Activated CD4-positive, alpha-beta T cell treated with anti-CD3 and anti-CD28 coated beads, Interleukin-2, amount 10 ng/mL, durations not matched to agents 7 days and 5 days (primary cell): ENCODE measurements around the gene TBC1D22A. TPM values are rescaled to one million over a fixed set of nuclear protein-coding genes. Genes with fewer than 3 reads are reported as not detected.

Source experiments
- CTCF ChIA-PET: fragments of 350-600 bp; sonication (Branson Sonifier 250); formaldehyde crosslinking; loops from one replicate; lab custom pipeline; 2021; ENCODE audit warnings: antibody characterized with exemption; lab: Charles Lee
- POLR2A ChIA-PET: fragments of 350-600 bp; sonication (Branson Sonifier 250); formaldehyde crosslinking; loops from one replicate; lab custom pipeline; 2021; ENCODE audit warnings: antibody characterized with exemption; lab: Charles Lee
- DNase-seq: peaks from one replicate; pipeline ENCODE4 v3.0.0-alpha.2; 2020
- H3K27ac Mint-ChIP-seq: one replicate; pipeline ENCODE4 v1.8.0; 2021; ENCODE audit warnings: mild to moderate bottlenecking, moderate library complexity, mixed read lengths
- H3K27me3 Mint-ChIP-seq: one replicate; pipeline ENCODE4 v1.8.0; 2021; ENCODE audit warnings: mixed read lengths
- H3K36me3 Mint-ChIP-seq: one replicate; pipeline ENCODE4 v1.8.0; 2021; ENCODE audit warnings: low read depth, mixed read lengths
- H3K4me1 Mint-ChIP-seq: one replicate; pipeline ENCODE4 v1.8.0; 2021; ENCODE audit warnings: mixed read lengths
- H3K4me3 Mint-ChIP-seq: one replicate; pipeline ENCODE4 v1.8.0; 2021; ENCODE audit warnings: mild to moderate bottlenecking, moderate library complexity, mixed read lengths
- H3K9me3 Mint-ChIP-seq: one replicate; pipeline ENCODE4 v1.8.0; 2021; ENCODE audit warnings: mixed read lengths
- total RNA-seq, 2 experiments: library from RNA; stranded (reverse); gene quantifications; one replicate each; pipeline ENCODE4 v1.2.3, GENCODE V29; 2021

TBC1D22A gene
- total RNA-seq, 2 experiments from 2014 or later, result 34.1 to 39.2 TPM

- Mint-ChIP-seq H3K36me3 (no peaks in the 10 kb centered on the region), H3K27ac (no peak overlapping the region), H3K4me1 (no peaks in the 10 kb centered on the region), H3K4me3 (no peak overlapping the region), H3K27me3 (no peaks in the 10 kb centered on the region), H3K9me3 (no peaks in the 10 kb centered on the region)
- DNase-seq, result no peak
- POLR2A ChIA-PET, result no interaction called here
- CTCF ChIA-PET, result no interaction called here
Observed at GRCh38 chr22:47122441-47123000, 360.1 kb downstream of the TBC1D22A start.

DNA sequence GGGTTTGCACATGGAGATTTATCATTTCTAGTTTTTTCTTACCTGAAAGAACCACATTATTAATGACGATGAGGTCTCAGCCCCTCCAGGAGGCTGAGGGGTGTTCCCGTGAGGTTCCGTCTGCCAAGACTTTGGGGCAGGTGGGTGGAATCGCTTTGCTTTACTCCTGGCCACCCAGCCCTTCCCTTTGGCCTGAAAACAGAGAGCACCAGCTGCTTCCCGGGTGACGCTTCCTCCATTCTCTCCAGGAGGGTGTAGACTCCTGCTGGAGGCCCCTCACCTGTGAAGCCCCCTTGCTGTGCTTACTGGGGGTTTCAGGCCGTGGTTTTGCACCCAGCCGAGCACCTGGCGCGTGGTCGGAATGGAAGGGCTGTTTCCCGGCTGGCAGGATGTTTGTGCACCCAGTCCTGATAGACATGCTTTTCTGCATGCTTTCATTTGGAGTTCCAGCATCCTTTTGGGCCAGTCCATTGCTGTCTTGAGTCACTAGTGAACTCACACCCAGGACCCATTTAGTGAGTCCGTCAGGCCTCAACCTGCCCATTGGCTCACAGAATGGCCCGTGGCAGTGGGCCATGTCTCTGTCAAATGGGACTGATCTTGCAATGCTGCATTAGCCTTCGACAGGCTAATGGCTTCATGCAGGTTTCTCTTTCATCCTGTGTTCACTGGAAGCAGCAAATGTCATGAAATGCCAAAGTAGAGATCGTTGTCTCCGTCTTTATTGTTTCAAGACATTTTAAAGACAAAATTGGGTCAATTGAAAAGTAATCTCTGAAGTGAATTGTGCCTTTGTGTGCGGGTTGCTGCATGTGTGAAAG is 360.8 kb downstream of the TBC1D22A start:
- CTCF ChIA-PET, result no interaction called here
- Mint-ChIP-seq H3K4me1 (no peaks in the 10 kb centered on the region), H3K36me3 (no peaks in the 10 kb centered on the region), H3K4me3 (no peak overlapping the region), H3K27me3 (no peaks in the 10 kb centered on the region), H3K27ac (no peak overlapping the region), H3K9me3 (no peaks in the 10 kb centered on the region)
- POLR2A ChIA-PET, result no interaction called here
- no peak for DNase-seq

DNA sequence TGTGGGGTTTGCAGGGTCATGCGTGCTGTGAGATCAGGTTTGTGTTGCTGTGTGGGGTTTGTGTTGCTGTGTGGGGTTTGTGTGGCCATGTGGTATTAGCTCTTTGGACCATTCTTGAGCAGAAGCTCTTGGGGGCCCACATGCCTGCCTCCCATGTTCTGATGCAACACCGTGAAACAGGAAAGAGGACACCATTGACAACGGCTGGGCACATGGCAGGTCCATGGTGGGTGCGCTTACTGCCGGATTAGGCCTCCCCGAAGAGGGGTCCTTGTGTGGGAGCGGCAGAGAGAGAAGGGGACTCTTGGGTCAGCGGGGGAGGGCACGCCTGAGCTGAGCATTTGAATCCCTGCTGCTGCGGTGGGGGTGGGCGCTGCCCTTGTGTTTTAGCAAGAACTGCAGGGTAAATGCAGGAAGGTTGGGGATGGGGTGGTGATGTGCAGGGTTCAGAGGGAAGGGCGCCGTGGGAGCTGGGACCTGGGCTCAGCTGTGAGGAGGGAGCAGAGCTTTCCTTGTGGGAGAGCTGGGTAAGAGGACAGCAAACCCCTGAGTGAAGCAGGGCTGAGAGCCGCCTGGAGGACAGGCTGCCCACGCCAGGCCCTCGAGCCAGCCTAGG is 361.5 kb downstream of the TBC1D22A start:
- CTCF ChIA-PET, result no interaction called here
- no peaks in the 10 kb centered on the region for H3K9me3 Mint-ChIP-seq

DNA sequence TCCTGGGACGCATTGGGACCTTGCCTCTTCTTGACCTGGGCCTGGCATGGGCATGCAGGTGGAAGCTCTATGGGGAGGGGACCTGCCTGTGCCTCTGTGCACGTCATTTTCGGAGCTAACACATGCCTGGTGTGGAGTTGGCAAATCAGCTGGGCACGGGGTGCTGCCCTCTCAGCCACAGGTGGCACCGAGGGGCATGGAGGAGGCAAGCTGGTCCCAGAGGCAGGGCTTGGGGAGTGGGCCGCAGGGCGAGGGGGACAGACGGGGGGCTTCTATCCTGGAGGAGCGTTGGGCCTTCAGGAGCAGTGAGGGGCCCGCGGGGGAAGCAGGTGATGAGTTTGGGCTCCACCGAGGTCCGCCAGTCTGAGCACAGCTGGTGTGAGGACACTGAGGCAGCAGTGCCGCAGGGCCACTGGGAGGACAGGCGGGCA is 362.0 kb downstream of the TBC1D22A start:
- H3K9me3 Mint-ChIP-seq, result no peaks in the 10 kb centered on the region
- ChIA-PET CTCF (no interaction called here), POLR2A (no interaction called here)
- H3K4me1 Mint-ChIP-seq, result peaks cover 5% of the 10 kb centered on the region
- no peak overlapping the region for H3K27ac Mint-ChIP-seq
- H3K36me3 Mint-ChIP-seq, result peaks cover 4% of the 10 kb centered on the region
- no peaks in the 10 kb centered on the region for H3K27me3 Mint-ChIP-seq
- no peak for DNase-seq
- no peak overlapping the region for H3K4me3 Mint-ChIP-seq

More for the DNA sequence above, 361.5 kb downstream of the TBC1D22A start:
- DNase-seq, result no peak
- peaks cover 4% of the 10 kb centered on the region for H3K4me1 Mint-ChIP-seq
- peaks cover 4% of the 10 kb centered on the region for H3K36me3 Mint-ChIP-seq
- H3K27ac Mint-ChIP-seq, result no peak overlapping the region
- POLR2A ChIA-PET, result no interaction called here
- H3K4me3 Mint-ChIP-seq, result no peak overlapping the region
- H3K27me3 Mint-ChIP-seq, result no peaks in the 10 kb centered on the region

- Mint-ChIP-seq H3K27me3 (no peaks in the 10 kb centered on the region), H3K9me3 (no peaks in the 10 kb centered on the region), H3K4me1 (peaks cover 7% of the 10 kb centered on the region), H3K36me3 (peaks cover 4% of the 10 kb centered on the region), H3K27ac (no peak overlapping the region), H3K4me3 (no peak overlapping the region)
- ChIA-PET CTCF (interaction anchor here (1.1 kb wide), 1 partner anchor 20 kb away, joined by 3 read pairs; no protein-coding TSS in a partner anchor), POLR2A (no interaction called here)
- DNase-seq, result no peak
Observed at GRCh38 chr22:47124961-47125360, 362.5 kb downstream of the TBC1D22A start.

DNA sequence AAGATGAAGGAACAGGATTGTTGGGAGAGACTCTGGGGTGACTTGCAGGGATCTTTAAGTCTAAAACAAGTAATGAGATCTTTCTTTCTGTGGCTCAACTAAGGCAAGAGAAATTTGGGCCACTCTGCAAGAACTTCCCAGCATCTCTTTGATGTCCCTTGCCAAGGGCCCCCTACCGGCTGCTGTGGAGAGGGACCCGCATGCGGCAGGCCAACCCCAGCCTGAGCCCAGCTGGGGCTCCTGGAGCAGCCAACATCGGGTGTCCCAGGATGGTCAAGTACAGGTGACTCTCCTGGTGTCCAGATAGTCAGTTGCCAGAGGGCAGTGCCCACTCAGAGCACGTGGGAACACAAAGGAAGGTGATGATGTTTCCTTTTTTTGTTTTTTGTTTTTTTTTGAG is 363.2 kb downstream of the TBC1D22A start:
- Mint-ChIP-seq H3K9me3 (no peaks in the 10 kb centered on the region), H3K27ac (no peak overlapping the region), H3K36me3 (peaks cover 4% of the 10 kb centered on the region), H3K4me1 (peaks cover 10% of the 10 kb centered on the region), H3K27me3 (no peaks in the 10 kb centered on the region), H3K4me3 (no peak overlapping the region)
- DNase-seq, result no peak
- POLR2A ChIA-PET, result no interaction called here
- CTCF ChIA-PET, result interaction anchor here (1.1 kb wide), 1 partner anchor 21 kb away, joined by 3 read pairs; no protein-coding TSS in a partner anchor

- no peaks in the 10 kb centered on the region for H3K9me3 Mint-ChIP-seq
- H3K27me3 Mint-ChIP-seq, result no peaks in the 10 kb centered on the region
- H3K27ac Mint-ChIP-seq, result peak overlapping the region; percentile 31
- ChIA-PET POLR2A (no interaction called here), CTCF (no interaction called here)
- no peak for DNase-seq
- H3K4me1 Mint-ChIP-seq, result peaks cover 10% of the 10 kb centered on the region
- no peak overlapping the region for H3K4me3 Mint-ChIP-seq
- H3K36me3 Mint-ChIP-seq, result peaks cover 4% of the 10 kb centered on the region
Observed at GRCh38 chr22:47126344-47126811, 363.9 kb downstream of the TBC1D22A start.

DNA sequence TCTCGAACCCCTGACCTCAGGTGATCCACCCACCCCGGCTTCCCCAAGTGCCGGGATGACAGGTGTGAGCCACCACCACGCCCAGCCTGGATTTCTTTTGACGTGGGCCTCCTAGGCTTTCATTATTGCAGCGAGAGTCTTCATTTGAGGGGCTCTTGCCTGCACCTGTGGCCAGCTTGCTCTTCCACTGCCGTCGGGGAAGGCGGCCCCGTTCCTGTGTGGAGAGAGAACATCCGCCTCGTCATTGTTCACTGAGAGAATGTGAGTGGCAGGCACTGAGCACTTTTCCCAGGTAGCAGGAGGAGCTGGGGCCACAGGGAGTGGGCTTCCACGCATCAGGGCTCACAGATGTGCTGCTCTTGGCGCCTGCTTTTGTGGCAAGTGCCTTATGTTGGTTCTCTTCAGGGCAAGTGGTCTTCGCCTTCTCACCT is 365.0 kb downstream of the TBC1D22A start:
- CTCF ChIA-PET, result no interaction called here
- POLR2A ChIA-PET, result no interaction called here
- Mint-ChIP-seq H3K4me3 (no peak overlapping the region), H3K4me1 (peaks cover 10% of the 10 kb centered on the region), H3K9me3 (no peaks in the 10 kb centered on the region), H3K27ac (no peak overlapping the region), H3K36me3 (peaks cover 4% of the 10 kb centered on the region), H3K27me3 (no peaks in the 10 kb centered on the region)
- no peak for DNase-seq

GRCh38 chr22:47128216-47128615 is 365.8 kb downstream of the TBC1D22A start:
- DNase-seq, result no peak
- H3K27ac Mint-ChIP-seq, result peak overlapping the region; percentile 46
- POLR2A ChIA-PET, result no interaction called here
- peaks cover 4% of the 10 kb centered on the region for H3K36me3 Mint-ChIP-seq
- H3K27me3 Mint-ChIP-seq, result no peaks in the 10 kb centered on the region
- H3K4me3 Mint-ChIP-seq, result no peak overlapping the region
- CTCF ChIA-PET, result no interaction called here
- no peaks in the 10 kb centered on the region for H3K9me3 Mint-ChIP-seq
- peaks cover 10% of the 10 kb centered on the region for H3K4me1 Mint-ChIP-seq

- H3K36me3 Mint-ChIP-seq, result peaks cover 4% of the 10 kb centered on the region
- POLR2A ChIA-PET, result no interaction called here
- peak overlapping the region; percentile 6 for H3K27ac Mint-ChIP-seq
- no peaks in the 10 kb centered on the region for H3K9me3 Mint-ChIP-seq
- H3K4me1 Mint-ChIP-seq, result peaks cover 10% of the 10 kb centered on the region
- no peaks in the 10 kb centered on the region for H3K27me3 Mint-ChIP-seq
- DNase-seq, result no peak
- CTCF ChIA-PET, result no interaction called here
- no peak overlapping the region for H3K4me3 Mint-ChIP-seq
Observed at GRCh38 chr22:47128622-47129215, 366.3 kb downstream of the TBC1D22A start.

- Mint-ChIP-seq H3K27ac (peak overlapping the region; percentile 65), H3K36me3 (peaks cover 4% of the 10 kb centered on the region), H3K9me3 (no peaks in the 10 kb centered on the region), H3K4me1 (peaks cover 10% of the 10 kb centered on the region), H3K27me3 (no peaks in the 10 kb centered on the region), H3K4me3 (no peak overlapping the region)
- CTCF ChIA-PET, result no interaction called here
- DNase-seq, result no peak
- POLR2A ChIA-PET, result no interaction called here
Observed at GRCh38 chr22:47129902-47130635, 367.6 kb downstream of the TBC1D22A start.

DNA sequence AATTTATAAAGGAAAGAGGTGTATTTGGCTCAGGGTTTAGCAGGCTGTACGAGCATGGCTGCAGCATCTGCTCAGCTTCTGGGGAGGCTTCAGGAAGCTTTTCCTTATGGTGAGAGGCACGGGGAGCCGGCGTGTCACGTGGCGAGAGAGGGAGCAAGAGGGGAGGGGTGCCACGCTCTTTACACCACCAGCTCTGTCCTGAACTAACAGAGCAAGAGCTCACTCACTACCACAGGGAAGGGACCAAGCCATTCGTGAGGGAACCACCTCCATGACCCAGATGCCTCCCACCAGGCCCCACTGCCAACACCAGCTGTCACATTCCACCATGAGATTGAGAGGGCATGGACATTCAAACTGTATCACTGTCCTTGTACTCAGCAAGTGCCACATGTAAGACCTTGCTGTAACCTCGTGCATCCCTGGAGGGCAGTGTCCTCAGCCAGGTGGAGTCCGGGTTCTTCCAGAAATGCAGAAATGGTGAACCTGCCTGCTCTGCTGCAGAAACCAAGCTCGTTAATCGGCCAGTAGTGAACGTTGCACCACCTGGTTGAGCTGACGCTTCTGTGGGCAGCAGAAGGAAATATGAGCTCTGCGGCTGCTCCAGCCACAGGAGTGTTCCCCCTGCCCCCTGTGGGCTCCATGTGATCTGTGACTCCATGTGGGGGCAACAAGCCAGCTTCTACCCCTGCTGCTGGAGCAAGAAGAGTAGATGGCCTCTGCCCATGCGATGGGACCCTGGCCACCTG is 368.6 kb downstream of the TBC1D22A start:
- Mint-ChIP-seq H3K4me1 (peaks cover 10% of the 10 kb centered on the region), H3K27me3 (no peaks in the 10 kb centered on the region), H3K9me3 (no peaks in the 10 kb centered on the region), H3K36me3 (peaks cover 4% of the 10 kb centered on the region), H3K4me3 (no peak overlapping the region), H3K27ac (peak overlapping the region; percentile 65)
- no peak for DNase-seq
- ChIA-PET POLR2A (no interaction called here), CTCF (interaction anchor here (1.1 kb wide), 1 partner anchor 17 kb away, joined by 3 read pairs; no protein-coding TSS in a partner anchor)
